OCI-LY1 (cell line): ENCODE measurements around the gene CUX1.

Source experiments
- H2AFZ ChIP-seq: fragments of 200-600 bp; sonication (generic), shearing (Covaris generic); 2 replicates; pipeline ENCODE4 v1.6.0; 2014; ENCODE audit warnings: antibody characterized with exemption, mild to moderate bottlenecking, low read length
- H3F3A ChIP-seq: fragments of 200-600 bp; sonication (generic), shearing (Covaris generic); 2 replicates; pipeline ENCODE4 v1.6.0; 2014; ENCODE audit warnings: mild to moderate bottlenecking, antibody characterized with exemption, low read length, moderate library complexity; ENCODE audit not compliant: insufficient read depth
- H3K27ac ChIP-seq: fragments of 200-600 bp; sonication (generic); 2 replicates; pipeline ENCODE4 v1.5.1; 2014; ENCODE audit warnings: low read length, mixed run types, mild to moderate bottlenecking, low read depth; ENCODE audit not compliant: poor library complexity, severe bottlenecking
- H3K27me3 ChIP-seq: fragments of 200-600 bp; sonication (generic); 2 replicates; pipeline ENCODE4 v1.6.0; 2014; ENCODE audit warnings: antibody characterized with exemption, mild to moderate bottlenecking, low read length, moderate library complexity; ENCODE audit not compliant: insufficient read depth
- H3K36me3 ChIP-seq: fragments of 200-600 bp; sonication (generic); 2 replicates; pipeline ENCODE4 v1.6.1; 2014; ENCODE audit warnings: mild to moderate bottlenecking, antibody characterized with exemption, low read length, moderate library complexity, mixed read lengths; ENCODE audit not compliant: insufficient read depth
- H3K4me1 ChIP-seq: fragments of 200-600 bp; sonication (generic); 2 replicates; pipeline ENCODE4 v1.5.1; 2014; ENCODE audit warnings: mild to moderate bottlenecking, low read length, moderate library complexity; ENCODE audit not compliant: insufficient read depth, severe bottlenecking
- H3K4me2 ChIP-seq: fragments of 200-600 bp; sonication (generic), shearing (Covaris generic); 2 replicates; pipeline ENCODE4 v1.6.1; 2014; ENCODE audit warnings: low read length
- H3K4me3 ChIP-seq: fragments of 200-600 bp; sonication (generic); 2 replicates; pipeline ENCODE4 v1.5.1; 2014; ENCODE audit warnings: low read length, low read depth, mild to moderate bottlenecking, mixed read lengths; ENCODE audit not compliant: poor library complexity, severe bottlenecking
- H3K79me2 ChIP-seq: fragments of 200-600 bp; shearing (Covaris generic); 2 replicates; pipeline ENCODE4 v1.6.1; 2016; ENCODE audit warnings: mixed run types, low read length, mixed read lengths; ENCODE audit not compliant: insufficient read depth
- H3K9ac ChIP-seq: fragments of 200-600 bp; sonication (generic), shearing (Covaris generic); 2 replicates; pipeline ENCODE4 v1.6.1; 2014; ENCODE audit warnings: mild to moderate bottlenecking, low read length, mixed read lengths
- H3K9me2 ChIP-seq: fragments of 200-600 bp; sonication (generic), shearing (Covaris generic); 2 replicates; pipeline ENCODE4 v1.6.1; 2014; ENCODE audit warnings: low read depth, mild to moderate bottlenecking, low read length, mixed read lengths
- H3K9me3 ChIP-seq: fragments of 200-600 bp; shearing (Covaris generic); 2 replicates; pipeline ENCODE4 v1.6.1; 2014; ENCODE audit warnings: low read length, mixed read lengths
- H4K20me1 ChIP-seq: fragments of 200-600 bp; sonication (generic), shearing (Covaris generic); 2 replicates; pipeline ENCODE4 v1.6.0; 2016; ENCODE audit warnings: mild to moderate bottlenecking, low read length; ENCODE audit not compliant: insufficient read depth
- EZH2 ChIP-seq: fragments of 200-600 bp; sonication (generic), shearing (Covaris generic); IDR thresholded peaks from 2 replicates; pipeline ENCODE4 v1.8.0; 2017; ENCODE audit warnings: borderline replicate concordance, mixed run types, mild to moderate bottlenecking, antibody characterized with exemption, low read length, moderate library complexity, mixed read lengths
- TF ChIP-seq, protein P1 (sequence below): fragments of 200-600 bp; sonication (generic), shearing (Covaris generic); IDR thresholded peaks from 2 replicates; pipeline ENCODE4 v1.5.1; 2017; ENCODE audit warnings: mild to moderate bottlenecking, antibody characterized with exemption, low read length, moderate library complexity, mixed read lengths

Gene CUX1

DNA sequence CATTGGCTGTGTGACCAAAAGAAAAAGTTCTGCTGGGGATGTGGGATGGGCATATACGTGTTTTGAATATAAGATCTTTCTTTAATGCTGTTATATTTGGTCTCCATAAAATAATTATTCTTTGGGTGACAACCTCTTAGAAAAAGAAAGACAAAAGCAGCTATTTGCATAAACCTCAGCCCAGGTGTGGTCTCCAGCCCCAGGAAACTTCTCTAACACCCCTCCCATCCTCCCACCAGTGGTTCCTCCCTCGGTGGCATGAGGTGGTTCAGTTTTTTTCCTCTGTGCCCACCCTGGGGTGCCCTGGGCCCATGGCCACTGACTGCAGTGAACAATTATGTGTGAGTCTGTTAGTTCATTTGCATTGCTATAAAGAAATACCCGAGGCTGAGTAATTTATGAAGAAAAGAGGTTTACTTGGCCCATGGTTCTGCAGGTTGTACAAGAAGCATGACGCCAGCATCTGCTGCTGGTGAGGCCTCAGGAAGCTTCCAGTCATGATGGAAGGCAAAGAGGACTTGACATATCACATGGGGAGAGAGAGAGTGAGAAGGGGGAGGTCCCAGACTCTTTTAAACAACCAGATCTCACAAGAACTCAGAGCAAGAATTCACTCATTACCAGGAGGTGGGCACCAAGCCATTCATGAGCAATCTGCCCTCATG, 165.9 kb downstream of the CUX1 start:
- no peak for TF ChIP-seq EZH2
- TF ChIP-seq, protein P1, sequence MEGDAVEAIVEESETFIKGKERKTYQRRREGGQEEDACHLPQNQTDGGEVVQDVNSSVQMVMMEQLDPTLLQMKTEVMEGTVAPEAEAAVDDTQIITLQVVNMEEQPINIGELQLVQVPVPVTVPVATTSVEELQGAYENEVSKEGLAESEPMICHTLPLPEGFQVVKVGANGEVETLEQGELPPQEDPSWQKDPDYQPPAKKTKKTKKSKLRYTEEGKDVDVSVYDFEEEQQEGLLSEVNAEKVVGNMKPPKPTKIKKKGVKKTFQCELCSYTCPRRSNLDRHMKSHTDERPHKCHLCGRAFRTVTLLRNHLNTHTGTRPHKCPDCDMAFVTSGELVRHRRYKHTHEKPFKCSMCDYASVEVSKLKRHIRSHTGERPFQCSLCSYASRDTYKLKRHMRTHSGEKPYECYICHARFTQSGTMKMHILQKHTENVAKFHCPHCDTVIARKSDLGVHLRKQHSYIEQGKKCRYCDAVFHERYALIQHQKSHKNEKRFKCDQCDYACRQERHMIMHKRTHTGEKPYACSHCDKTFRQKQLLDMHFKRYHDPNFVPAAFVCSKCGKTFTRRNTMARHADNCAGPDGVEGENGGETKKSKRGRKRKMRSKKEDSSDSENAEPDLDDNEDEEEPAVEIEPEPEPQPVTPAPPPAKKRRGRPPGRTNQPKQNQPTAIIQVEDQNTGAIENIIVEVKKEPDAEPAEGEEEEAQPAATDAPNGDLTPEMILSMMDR, result no peak
- no peak overlapping the region for H2AFZ ChIP-seq
- peaks cover 10% of the 10 kb centered on the region; the same call in 1 of the 2 replicates for H3K79me2 ChIP-seq
- peaks cover 29% of the 10 kb centered on the region for H3K36me3 ChIP-seq
- peaks cover 29% of the 10 kb centered on the region for H3F3A ChIP-seq
- no peak overlapping the region for H3K9ac ChIP-seq
- H3K9me2 ChIP-seq, result no peaks in the 10 kb centered on the region
- peaks cover 83% of the 10 kb centered on the region for H3K4me1 ChIP-seq
- no peak overlapping the region for H3K4me2 ChIP-seq
- no peak overlapping the region for H3K4me3 ChIP-seq
- H3K27me3 ChIP-seq, result no peaks in the 10 kb centered on the region
- H4K20me1 ChIP-seq, result no peaks in the 10 kb centered on the region
- H3K9me3 ChIP-seq, result peaks cover 6% of the 10 kb centered on the region; the same call in 1 of the 2 replicates
- H3K27ac ChIP-seq, result peak overlapping the region; percentile 92

DNA sequence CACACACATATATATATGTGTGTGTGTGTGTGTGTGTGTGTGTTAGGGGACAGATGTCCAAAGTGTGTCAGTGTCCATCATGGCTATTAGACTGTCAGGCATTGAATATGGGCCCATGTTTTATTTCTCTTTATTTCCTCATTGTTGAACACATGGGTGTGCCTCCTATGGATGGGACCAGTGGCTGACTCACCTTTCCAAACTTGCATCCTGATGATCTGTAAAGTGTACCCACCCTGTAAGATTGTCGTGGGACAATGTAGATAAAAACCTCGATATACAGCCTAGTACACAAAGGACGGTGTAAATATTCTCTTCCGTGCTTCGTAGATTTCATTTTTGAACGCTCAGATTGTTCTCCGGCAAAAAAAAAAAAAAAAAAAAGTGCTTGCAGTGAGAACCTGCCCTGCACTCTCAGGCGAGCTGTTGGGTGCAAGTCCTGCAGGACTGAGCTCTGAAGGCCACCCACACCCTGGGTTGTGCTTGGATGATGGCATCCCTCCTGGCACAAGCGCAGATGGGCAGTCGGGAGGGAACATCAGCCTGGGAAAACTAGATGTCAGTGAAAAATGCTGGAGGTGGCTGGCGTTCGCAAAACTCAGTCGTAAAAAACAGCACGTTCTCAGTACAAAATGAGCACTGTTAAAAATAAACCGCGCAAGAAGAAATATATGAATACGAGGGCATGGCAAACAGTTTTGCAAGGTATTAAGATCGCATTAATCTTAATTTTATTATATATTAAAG, 166.9 kb downstream of the CUX1 start:
- peaks cover 6% of the 10 kb centered on the region; the same call in 1 of the 2 replicates for H3K9me3 ChIP-seq
- peak overlapping the region; percentile 97 for H3K27ac ChIP-seq
- H4K20me1 ChIP-seq, result no peaks in the 10 kb centered on the region
- 0 out of 2 replicates have a peak overlapping the region, but pooled peaks have one; percentile 3 for H3K9ac ChIP-seq
- peaks cover 93% of the 10 kb centered on the region for H3K4me1 ChIP-seq
- no peaks in the 10 kb centered on the region for H3K27me3 ChIP-seq
- H3F3A ChIP-seq, result peaks cover 34% of the 10 kb centered on the region
- H3K4me2 ChIP-seq, result peak overlapping the region; percentile 60
- no peaks in the 10 kb centered on the region for H3K9me2 ChIP-seq
- TF ChIP-seq EZH2, result no peak
- TF ChIP-seq, protein P1, result no peak
- no peak overlapping the region for H3K4me3 ChIP-seq
- H2AFZ ChIP-seq, result no peak overlapping the region
- H3K79me2 ChIP-seq, result peaks cover 10% of the 10 kb centered on the region; the same call in 1 of the 2 replicates
- H3K36me3 ChIP-seq, result peaks cover 25% of the 10 kb centered on the region

DNA sequence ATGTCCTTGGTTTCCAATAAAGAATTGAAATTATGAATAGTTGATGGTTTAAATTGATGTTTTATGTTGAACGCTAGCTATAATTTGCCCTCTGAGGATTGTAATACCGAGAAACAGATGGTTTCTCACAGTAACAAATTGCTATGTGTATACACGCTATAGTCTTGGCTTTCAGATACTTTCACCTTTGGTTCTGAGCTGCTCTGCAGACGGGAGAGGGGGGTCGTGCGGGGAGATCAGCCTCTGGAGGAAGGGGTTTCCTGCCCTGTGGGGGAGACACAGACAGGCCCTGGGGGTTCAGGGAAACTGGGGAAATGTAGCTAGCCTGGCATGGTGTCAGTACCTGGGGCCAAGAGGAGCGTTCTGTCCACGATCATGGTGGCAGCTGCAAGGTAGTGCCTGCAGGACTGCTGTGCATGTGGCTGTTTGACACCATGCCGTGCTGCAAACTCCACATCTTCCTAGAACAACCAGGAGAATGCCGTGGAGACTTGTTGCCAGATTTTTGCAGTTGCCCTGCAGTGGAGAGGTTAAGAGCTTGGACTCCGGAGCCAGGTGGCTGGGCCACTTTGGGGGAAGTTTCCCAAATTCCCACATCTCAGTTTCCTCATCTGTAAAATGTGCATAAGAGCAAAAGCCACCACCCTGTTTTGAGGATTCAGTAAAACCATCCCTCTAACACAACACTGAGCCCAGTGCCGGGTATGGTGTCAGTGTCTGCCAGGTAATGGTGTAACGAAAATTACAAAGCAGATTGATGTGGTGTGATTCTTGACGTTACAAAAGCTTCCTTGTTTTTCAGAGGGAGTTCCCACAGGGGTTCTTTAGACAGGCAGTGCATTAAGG, 167.9 kb downstream of the CUX1 start:
- peaks cover 97% of the 10 kb centered on the region for H3K4me1 ChIP-seq
- peak overlapping the region; percentile 33 for H3K4me3 ChIP-seq
- peaks cover 10% of the 10 kb centered on the region; the same call in 1 of the 2 replicates for H3K79me2 ChIP-seq

More for the DNA sequence above, 167.9 kb downstream of the CUX1 start:
- Histone ChIP-seq H4K20me1 (no peaks in the 10 kb centered on the region), H3K9me2 (no peaks in the 10 kb centered on the region), H3K36me3 (peaks cover 23% of the 10 kb centered on the region), H3K4me2 (peak overlapping the region; percentile 60), H2AFZ (no peak overlapping the region), H3K27ac (peak overlapping the region; percentile 97), H3F3A (peaks cover 43% of the 10 kb centered on the region), H3K9ac (peak overlapping the region; percentile 66), H3K9me3 (peaks cover 6% of the 10 kb centered on the region; the same call in 1 of the 2 replicates), H3K27me3 (no peaks in the 10 kb centered on the region)
- no peak for TF ChIP-seq EZH2
- TF ChIP-seq, protein P1, result no peak
